GM12801 (cell line): ENCODE measurements around the gene GABRA4.

Experiments used
- CTCF ChIP-seq: IDR thresholded peaks from one replicate; pipeline ENCODE4 v1.5.1; 2011; ENCODE audit warnings: control low read depth; ENCODE audit not compliant: insufficient read length; ENCODE audit errors: extremely low read depth

The GABRA4 gene

GRCh38 chr4:47000406-47000805 lies 7.0 kb upstream of the GABRA4 start:
- TF ChIP-seq CTCF, result no peak

- no peak for TF ChIP-seq CTCF
Measured at GRCh38 chr4:46999566-46999965, 6.2 kb upstream of the GABRA4 start.

GRCh38 chr4:46994007-46994405 lies 625 bp upstream of the GABRA4 start:
- no peak for TF ChIP-seq CTCF

GRCh38 chr4:46992338-46992737 lies 1.0 kb downstream of the GABRA4 start:
- TF ChIP-seq CTCF, result no peak

- no peak for TF ChIP-seq CTCF
Measured at GRCh38 chr4:46986922-46987638, 6.3 kb downstream of the GABRA4 start.

GRCh38 chr4:46984781-46985180 lies 8.6 kb downstream of the GABRA4 start:
- no peak for TF ChIP-seq CTCF

GRCh38 chr4:46980851-46981250 lies 12.5 kb downstream of the GABRA4 start:
- no peak for TF ChIP-seq CTCF
